CD8-positive, alpha-beta memory T cell (primary cell): ENCODE measurements around the gene RUSF1. TPM values are rescaled to one million over a fixed set of nuclear protein-coding genes. Genes with fewer than 3 reads are reported as not detected.
A peak's percentile ranks its signal among the peaks of the same experiment; 100 is the strongest.
"Not testable (repeated sequence)": the region's sequence is repeated elsewhere in the genome, so short reads cannot be mapped to it uniquely, and the experiment has no call there.

Experiments used
- CTCF ChIA-PET: fragments of 350-600 bp; sonication (Branson Sonifier 250); formaldehyde crosslinking; loops from one replicate; lab custom pipeline; 2021; ENCODE audit warnings: antibody characterized with exemption; lab: Charles Lee
- POLR2A ChIA-PET: fragments of 350-600 bp; sonication (Branson Sonifier 250); formaldehyde crosslinking; loops from one replicate; lab custom pipeline; 2021; ENCODE audit warnings: antibody characterized with exemption; lab: Charles Lee
- DNase-seq, 5 donors: peaks; one replicate each; pipeline versions ENCODE4 v3.0.0 to v3.0.0-alpha.2; 2020 to 2022; ENCODE audit warnings: mixed read lengths in 1 of 5
- H3K27ac ChIP-seq: one replicate; pipeline ENCODE4 v1.7.0; 2013; ENCODE audit warnings: low read depth, mild to moderate bottlenecking, low read length, moderate library complexity
- H3K27me3 ChIP-seq: 2 replicates; pipeline ENCODE4 v1.7.0; 2013; ENCODE audit warnings: low read length, mild to moderate bottlenecking; ENCODE audit not compliant: insufficient read depth, poor library complexity, severe bottlenecking
- H3K36me3 ChIP-seq: 2 replicates; pipeline ENCODE4 v1.7.0; 2013; ENCODE audit warnings: mild to moderate bottlenecking, low read length, moderate library complexity; ENCODE audit not compliant: insufficient read depth
- H3K4me1 ChIP-seq: 2 replicates; pipeline ENCODE4 v1.7.0; 2013; ENCODE audit warnings: mild to moderate bottlenecking, low read length, moderate library complexity; ENCODE audit not compliant: insufficient read depth
- H3K4me3 ChIP-seq: 2 replicates; pipeline ENCODE4 v1.7.0; 2013; ENCODE audit warnings: mild to moderate bottlenecking, low read length
- H3K9me3 ChIP-seq: 2 replicates; pipeline ENCODE4 v1.7.0; 2013; ENCODE audit warnings: mild to moderate bottlenecking, low read length
- H3K27ac Mint-ChIP-seq, 8 donors: one replicate each; pipeline ENCODE4 v1.8.0; 2020 to 2021; ENCODE audit warnings: mixed read lengths in 8 of 8, mild to moderate bottlenecking in 6 of 8, inconsistent platforms in 3 of 8, moderate library complexity in 3 of 8
- H3K27me3 Mint-ChIP-seq, 2 donors: one replicate each; pipeline ENCODE4 v1.8.0; 2020 to 2021; ENCODE audit warnings: mixed read lengths in 2 of 2, mild to moderate bottlenecking in 1 of 2, moderate library complexity in 1 of 2
- H3K36me3 Mint-ChIP-seq, 3 donors: one replicate each; pipeline ENCODE4 v1.8.0; 2020 to 2021; ENCODE audit warnings: mixed read lengths in 3 of 3, inconsistent platforms in 1 of 3, mild to moderate bottlenecking in 1 of 3
- H3K4me1 Mint-ChIP-seq, 3 donors: one replicate each; pipeline ENCODE4 v1.8.0; 2020 to 2021; ENCODE audit warnings: mixed read lengths in 3 of 3, inconsistent platforms in 1 of 3, mild to moderate bottlenecking in 1 of 3
- H3K4me3 Mint-ChIP-seq, 7 donors: one replicate each; pipeline ENCODE4 v1.8.0; 2020 to 2021; ENCODE audit warnings: mixed read lengths in 7 of 7, mild to moderate bottlenecking in 6 of 7, moderate library complexity in 4 of 7, inconsistent platforms in 2 of 7
- H3K9me3 Mint-ChIP-seq, 5 donors: one replicate each; pipeline ENCODE4 v1.8.0; 2020 to 2022; ENCODE audit warnings: mixed read lengths in 5 of 5, mild to moderate bottlenecking in 3 of 5, moderate library complexity in 2 of 5, inconsistent platforms in 1 of 5
- polyA plus RNA-seq: library from polyadenylated mRNA; unstranded; fragments of 300-500 nt; fragmentation: Illumina TruSeq; gene quantifications from one replicate; pipeline ENCODE4 v1.2.3, GENCODE V29; 2021
- total RNA-seq, 2 experiments: library from RNA; stranded (reverse); gene quantifications; one replicate each; pipeline ENCODE4 v1.2.3, GENCODE V29; 2021

The RUSF1 gene
- total and polyA plus RNA-seq, 3 experiments from 2014 or later: 22.2 to 46.1 (median 44.4) TPM

DNA sequence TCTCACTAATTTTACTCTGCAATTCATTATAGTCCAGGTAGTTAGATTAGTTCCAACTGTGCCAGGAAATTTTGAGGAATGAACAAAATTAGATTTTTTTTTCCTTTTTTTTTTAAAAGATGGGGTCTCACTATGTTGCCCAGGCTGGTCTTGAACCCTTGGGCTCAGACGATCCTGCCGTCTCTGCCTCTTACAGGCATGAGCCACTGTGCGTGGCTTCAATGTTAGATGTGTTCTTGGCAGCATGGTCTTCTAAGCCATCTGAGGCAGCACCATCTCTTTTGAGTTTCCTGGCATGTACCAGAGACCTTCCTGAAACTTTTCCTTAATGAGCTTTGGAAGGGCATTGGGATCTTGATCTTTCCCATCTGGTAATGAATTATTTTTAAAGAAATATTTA is 16.9 kb upstream of the RUSF1 start:
- Histone ChIP-seq H3K4me1 (no peaks in the 10 kb centered on the region), H3K27me3 (no peaks in the 10 kb centered on the region), H3K4me3 (no peak overlapping the region), H3K9me3 (no peaks in the 10 kb centered on the region), H3K36me3 (no peaks in the 10 kb centered on the region), H3K27ac (no peak overlapping the region)
- Mint-ChIP-seq H3K4me3 (no peak overlapping the region), H3K27ac (no peak overlapping the region), H3K4me1 (no peaks in the 10 kb centered on the region), H3K9me3 (no peaks in the 10 kb centered on the region), H3K27me3 (peaks cover 22 to 36% of the 10 kb centered on the region in 2 donors), H3K36me3 (no peaks in the 10 kb centered on the region)
- ChIA-PET CTCF (no interaction called here), POLR2A (no interaction called here)
- DNase-seq: no peak

DNA sequence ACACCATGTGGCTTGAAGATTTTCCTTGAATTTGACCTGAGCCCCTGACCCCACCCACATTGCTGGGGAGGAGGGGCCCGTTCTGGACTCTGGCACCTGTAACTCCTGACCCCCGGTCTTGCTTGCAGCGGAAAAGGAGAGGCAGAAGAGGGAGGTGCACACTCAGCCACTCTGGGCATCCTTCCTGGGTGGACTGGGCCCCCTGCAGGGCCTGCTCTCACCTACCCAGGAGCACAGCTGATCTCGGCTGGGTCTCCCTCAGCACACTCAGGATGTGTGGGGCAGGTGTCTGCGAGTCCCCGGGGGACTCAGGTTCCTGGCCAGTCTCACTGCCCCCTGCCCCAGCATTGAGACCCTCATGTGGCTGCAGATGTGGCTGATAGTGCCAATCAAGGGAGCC is 15.6 kb upstream of the RUSF1 start:
- POLR2A ChIA-PET, H3K27me3 ChIP-seq, H3K9me3 Mint-ChIP-seq, H3K4me1 Mint-ChIP-seq, H3K9me3 ChIP-seq, H3K4me3 Mint-ChIP-seq, H3K36me3 ChIP-seq, H3K27ac Mint-ChIP-seq, CTCF ChIA-PET, H3K27ac ChIP-seq, H3K4me1 ChIP-seq, DNase-seq, H3K4me3 ChIP-seq, H3K36me3 Mint-ChIP-seq: not testable (repeated sequence)
- H3K27me3 Mint-ChIP-seq: peaks cover 11 to 30% of the 10 kb centered on the region in 2 donors

DNA sequence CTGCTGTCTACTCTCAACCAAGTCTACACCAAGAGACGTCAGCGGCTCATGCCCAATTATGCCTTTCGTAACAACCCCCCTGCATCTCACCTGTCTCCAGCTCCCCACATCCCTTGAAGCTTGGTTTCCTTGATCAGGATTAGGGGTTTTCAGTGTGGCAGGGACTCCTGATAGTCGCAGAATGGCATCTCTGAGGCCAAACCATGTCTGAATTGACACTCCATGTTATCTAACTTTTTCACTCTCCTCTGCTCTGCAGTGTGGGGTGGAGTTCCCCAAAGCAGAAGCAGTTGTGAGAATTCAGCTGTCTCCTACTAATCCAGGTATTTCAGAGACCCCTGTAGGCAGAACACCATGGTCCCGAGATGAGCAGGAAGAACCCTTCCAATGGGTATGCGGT is 13.9 kb upstream of the RUSF1 start:
- H3K27me3 ChIP-seq: no peaks in the 10 kb centered on the region
- H3K4me3 ChIP-seq: no peak overlapping the region
- no peaks in the 10 kb centered on the region for H3K36me3 Mint-ChIP-seq
- H3K36me3 ChIP-seq: no peaks in the 10 kb centered on the region
- H3K4me1 ChIP-seq: no peaks in the 10 kb centered on the region
- DNase-seq: no peak
- H3K9me3 ChIP-seq: no peaks in the 10 kb centered on the region
- H3K27me3 Mint-ChIP-seq: peaks cover 8 to 26% of the 10 kb centered on the region in 2 donors
- H3K27ac ChIP-seq: no peak overlapping the region
- CTCF ChIA-PET: no interaction called here
- H3K9me3 Mint-ChIP-seq: peaks cover 0 to 10% (median 3%) of the 10 kb centered on the region in 5 donors
- no peaks in the 10 kb centered on the region for H3K4me1 Mint-ChIP-seq
- no peak overlapping the region for H3K4me3 Mint-ChIP-seq
- H3K27ac Mint-ChIP-seq: peak overlapping the region in 1 of 8 donors; percentile 43
- POLR2A ChIA-PET: no interaction called here

DNA sequence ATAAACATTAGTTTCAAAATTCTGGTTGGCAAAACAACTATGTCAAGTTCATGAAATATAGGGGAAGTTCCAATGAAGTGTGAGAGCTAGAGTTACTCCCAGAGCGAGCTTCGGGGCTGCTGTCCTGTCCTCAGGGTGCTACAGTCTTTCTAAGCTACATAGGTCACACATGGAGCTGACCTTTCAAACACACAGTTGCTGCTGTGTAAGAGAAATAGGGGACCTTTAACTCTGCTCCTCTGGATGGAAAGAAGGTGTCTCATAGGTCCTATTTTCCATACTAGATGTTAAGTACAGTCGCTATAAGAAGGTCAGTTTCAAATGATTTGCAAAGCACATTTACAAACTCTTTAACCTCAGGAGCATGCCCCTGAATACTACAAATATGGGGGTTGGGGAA is 13.2 kb upstream of the RUSF1 start:
- Mint-ChIP-seq H3K36me3 (no peaks in the 10 kb centered on the region), H3K27ac (no peak overlapping the region)

DNA sequence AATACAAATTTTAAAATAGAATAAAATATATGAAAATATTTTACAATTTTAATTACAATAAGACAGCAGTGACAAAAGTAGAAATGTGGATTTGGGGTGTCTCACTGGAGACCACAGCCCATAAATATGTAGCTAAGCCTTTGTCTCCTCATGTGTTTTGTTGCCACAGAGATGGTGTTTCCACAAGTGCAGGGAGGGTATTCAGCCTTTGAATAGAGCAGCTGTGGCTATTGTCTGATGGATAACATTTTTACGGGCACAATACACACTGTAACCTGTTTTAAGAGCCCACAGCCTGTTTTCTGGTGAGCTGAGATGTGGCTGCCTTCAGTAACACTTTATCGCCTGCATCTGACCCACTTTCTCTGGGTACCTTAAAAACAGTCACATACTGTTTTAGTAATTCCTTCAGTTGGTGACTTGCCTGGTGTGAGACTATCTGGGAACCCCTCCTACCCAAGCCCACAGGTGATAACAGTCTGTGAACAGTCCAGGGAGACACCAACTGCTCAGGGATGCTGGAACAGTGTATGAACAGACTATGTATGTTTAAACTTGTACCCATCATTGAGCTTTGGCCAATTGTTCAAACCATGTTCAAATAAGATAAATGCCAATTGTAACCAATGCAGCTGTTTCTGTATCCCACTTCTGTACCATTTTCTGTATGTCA is 11.7 kb upstream of the RUSF1 start:
- H3K9me3 ChIP-seq: no peaks in the 10 kb centered on the region
- no peak for DNase-seq
- Mint-ChIP-seq H3K4me3 (no peak overlapping the region), H3K9me3 (peaks cover 0 to 14% (median 6%) of the 10 kb centered on the region in 5 donors), H3K27ac (no peak overlapping the region), H3K4me1 (no peaks in the 10 kb centered on the region), H3K27me3 (peaks cover 8 to 23% of the 10 kb centered on the region in 2 donors), H3K36me3 (no peaks in the 10 kb centered on the region)
- no peak overlapping the region for H3K4me3 ChIP-seq
- H3K36me3 ChIP-seq: no peaks in the 10 kb centered on the region
- H3K27ac ChIP-seq: no peak overlapping the region
- no peaks in the 10 kb centered on the region for H3K4me1 ChIP-seq
- CTCF ChIA-PET: no interaction called here
- POLR2A ChIA-PET: interaction anchor here (0.6 to 0.7 kb wide), 2 partner anchors 32 to 576 kb away, joined by 3 to 4 read pairs; no protein-coding TSS in a partner anchor
- H3K27me3 ChIP-seq: no peaks in the 10 kb centered on the region

More for the DNA sequence above, 13.2 kb upstream of the RUSF1 start:
- no peaks in the 10 kb centered on the region for H3K36me3 ChIP-seq
- no peaks in the 10 kb centered on the region for H3K4me1 Mint-ChIP-seq
- no peaks in the 10 kb centered on the region for H3K27me3 ChIP-seq
- no peak overlapping the region for H3K27ac ChIP-seq
- no peaks in the 10 kb centered on the region for H3K9me3 ChIP-seq
- CTCF ChIA-PET: no interaction called here
- POLR2A ChIA-PET: no interaction called here
- H3K4me1 ChIP-seq: no peaks in the 10 kb centered on the region
- no peak overlapping the region for H3K4me3 ChIP-seq
- H3K4me3 Mint-ChIP-seq: no peak overlapping the region
- H3K27me3 Mint-ChIP-seq: peaks cover 8 to 30% of the 10 kb centered on the region in 2 donors
- no peak for DNase-seq
- H3K9me3 Mint-ChIP-seq: peaks cover 0 to 14% (median 6%) of the 10 kb centered on the region in 5 donors

DNA sequence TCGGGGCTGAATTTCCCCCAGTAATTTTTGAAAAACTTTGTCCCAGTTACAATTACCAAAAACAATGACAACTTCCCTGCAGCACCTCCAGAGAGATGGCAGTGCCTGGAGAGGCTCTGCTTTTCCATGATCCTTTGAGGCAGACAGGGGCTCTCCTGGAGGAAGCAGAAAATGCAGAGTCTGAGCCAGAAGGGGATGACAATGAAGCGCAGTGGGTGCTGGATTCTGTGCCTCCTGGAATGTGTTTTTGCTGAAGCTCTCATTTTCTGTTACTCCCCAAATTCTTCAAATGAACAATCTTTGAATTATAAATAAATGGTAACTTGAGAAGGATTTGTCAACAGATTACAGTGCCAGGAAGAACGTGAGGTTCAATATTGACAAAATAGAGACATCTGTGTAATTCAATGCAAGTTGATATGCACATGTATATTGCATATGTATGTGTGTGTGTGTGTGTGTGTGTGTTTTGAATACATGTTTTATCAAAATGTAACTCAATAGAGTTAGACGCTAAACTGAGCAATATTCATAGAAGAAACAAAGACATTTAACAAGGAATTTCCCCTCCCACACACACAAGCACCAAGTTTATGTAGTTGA is 9.7 kb upstream of the RUSF1 start:
- Histone ChIP-seq H3K4me3 (no peak overlapping the region), H3K27me3 (no peaks in the 10 kb centered on the region), H3K27ac (no peak overlapping the region), H3K9me3 (no peaks in the 10 kb centered on the region), H3K4me1 (no peaks in the 10 kb centered on the region), H3K36me3 (no peaks in the 10 kb centered on the region)
- CTCF ChIA-PET: no interaction called here
- Mint-ChIP-seq H3K27me3 (peaks cover 8 to 21% of the 10 kb centered on the region in 2 donors), H3K4me1 (no peaks in the 10 kb centered on the region), H3K9me3 (peaks cover 0 to 14% (median 6%) of the 10 kb centered on the region in 5 donors), H3K27ac (no peak overlapping the region), H3K36me3 (no peaks in the 10 kb centered on the region), H3K4me3 (no peak overlapping the region)
- DNase-seq: no peak
- POLR2A ChIA-PET: no interaction called here

DNA sequence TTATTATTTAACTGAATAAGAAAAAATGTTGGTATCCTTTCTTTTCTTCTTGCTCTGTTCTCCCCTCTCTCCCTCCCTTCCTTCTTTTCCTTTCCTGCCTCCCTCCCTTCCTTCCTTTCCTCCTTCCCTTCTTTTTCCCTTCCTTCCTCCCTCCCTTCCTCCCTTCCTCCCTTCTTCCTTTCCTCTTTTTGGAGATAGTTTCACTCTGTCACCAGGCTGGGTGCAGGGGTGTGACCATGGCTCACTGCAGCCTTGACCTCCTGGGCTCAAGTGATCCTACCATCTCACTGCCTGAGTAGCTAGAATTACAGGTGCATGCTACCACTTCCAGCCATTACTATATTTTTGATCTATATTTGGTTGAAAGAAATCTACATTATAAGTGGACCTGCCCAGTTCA is 5.7 kb upstream of the RUSF1 start:
- peaks cover 8 to 13% of the 10 kb centered on the region in 2 donors for H3K27me3 Mint-ChIP-seq
- no peak for DNase-seq
- H3K27ac ChIP-seq: no peak overlapping the region
- peaks cover 0 to 14% (median 6%) of the 10 kb centered on the region in 5 donors for H3K9me3 Mint-ChIP-seq
- H3K36me3 Mint-ChIP-seq: no peaks in the 10 kb centered on the region
- H3K4me1 ChIP-seq: peaks cover 12% of the 10 kb centered on the region
- POLR2A ChIA-PET: no interaction called here
- H3K9me3 ChIP-seq: no peaks in the 10 kb centered on the region
- no peak overlapping the region for H3K4me3 ChIP-seq
- H3K36me3 ChIP-seq: no peaks in the 10 kb centered on the region
- H3K4me1 Mint-ChIP-seq: peaks cover 11 to 19% (median 15%) of the 10 kb centered on the region in 3 donors
- H3K27ac Mint-ChIP-seq: no peak overlapping the region
- H3K27me3 ChIP-seq: no peaks in the 10 kb centered on the region
- CTCF ChIA-PET: interaction anchor here (0.6 kb wide), 1 partner anchor 34 kb away, joined by 3 read pairs; no protein-coding TSS in a partner anchor
- H3K4me3 Mint-ChIP-seq: peak overlapping the region in 1 of 7 donors; percentile 34

DNA sequence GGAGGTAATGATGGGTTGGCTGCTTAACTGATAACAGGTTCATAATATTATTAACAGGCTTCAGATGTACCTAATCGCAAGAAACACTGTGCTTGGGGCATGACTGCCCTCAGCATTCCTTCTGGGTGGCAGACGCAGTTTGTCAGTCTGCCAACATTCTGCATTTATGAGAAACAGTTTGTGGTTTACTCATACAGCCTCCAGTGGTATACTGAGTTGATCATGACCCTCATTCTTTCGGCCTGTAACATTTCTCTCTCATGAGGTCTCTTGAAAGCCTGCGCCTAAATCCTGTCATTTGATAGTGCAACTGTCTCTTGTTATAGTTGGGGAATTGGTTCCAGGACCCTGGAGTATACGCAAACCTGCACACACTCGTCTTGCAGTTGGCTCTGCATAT is 4.9 kb upstream of the RUSF1 start:
- peaks cover 14% of the 10 kb centered on the region for H3K4me1 ChIP-seq
- ChIA-PET POLR2A (no interaction called here), CTCF (no interaction called here)
- H3K27me3 ChIP-seq: no peaks in the 10 kb centered on the region
- H3K9me3 ChIP-seq: no peaks in the 10 kb centered on the region
- no peak for DNase-seq
- Mint-ChIP-seq H3K27ac (peak overlapping the region in 1 of 8 donors; percentile 27), H3K9me3 (peaks cover 0 to 14% (median 6%) of the 10 kb centered on the region in 5 donors), H3K4me1 (peaks cover 17 to 27% (median 22%) of the 10 kb centered on the region in 3 donors), H3K4me3 (no peak overlapping the region), H3K27me3 (peaks cover 6 to 12% of the 10 kb centered on the region in 2 donors), H3K36me3 (peaks cover 0 to 7% (median 0%) of the 10 kb centered on the region in 3 donors)
- no peaks in the 10 kb centered on the region for H3K36me3 ChIP-seq
- H3K4me3 ChIP-seq: no peak overlapping the region
- H3K27ac ChIP-seq: no peak overlapping the region
